K562 (cell line): Measurements from ENCODE around the gene HBM. TPM values are rescaled to one million over a fixed set of nuclear protein-coding genes. Genes with fewer than 3 reads are reported as not detected.
"Not testable (repeated sequence)": the region's sequence is repeated elsewhere in the genome, so short reads cannot be mapped to it uniquely, and the experiment has no call there.

Experiments used
- ATAC-seq: fragments of 200-7000 bp; cut with Tn5 transposase; 3 replicates; pipeline ENCODE4 v1.9.1; 2020; ENCODE audit warnings: moderate library complexity
- BruUV-seq: library from RNA; stranded (reverse); fragments of 400-500 nt; replicated peaks from 2 replicates; lab custom pipeline; 2021; lab: Mats Ljungman, UMichigan
- CTCF ChIA-PET: fragments of 300-600 bp; formaldehyde crosslinking; extraction: SDS; loops from one replicate; lab custom pipeline; 2021; ENCODE audit warnings: low intra/inter-chr PET ratio; lab: Yijun Ruan, JAX
- POLR2A ChIA-PET: fragments of 300-600, 350-650 bp; sonication (Branson Sonifier 250); formaldehyde crosslinking; extraction: SDS; loops from one replicate; lab custom pipeline; 2021; ENCODE audit warnings: antibody characterized with exemption, inconsistent platforms; lab: Yijun Ruan, JAX
- DNase-seq, 4 experiments: peaks; one replicate each; pipeline versions ENCODE4 v3.0.0 to v3.0.0-alpha.2; 2011 to 2018; ENCODE audit warnings: low spot score in 3 of 4, mixed read lengths in 3 of 4; ENCODE audit errors: extremely low read depth in 1 of 4
- FAIRE-seq: peaks from 2 replicates; lab custom pipeline; 2011; peaks lifted over from hg19 to GRCh38; lab: Jason Lieb, UNC
- H2AFZ ChIP-seq: 2 replicates; pipeline ENCODE4 v1.6.0; 2011; ENCODE audit warnings: low read depth, low read length, control low read depth, inconsistent platforms
- H3K27ac ChIP-seq: fragments of 200-600 bp; 3 replicates; pipeline ENCODE4 v1.8.0; 2011; ENCODE audit warnings: low read depth, mild to moderate bottlenecking, control low read depth, inconsistent platforms, low read length, moderate library complexity, mixed read lengths; ENCODE audit errors: extremely low read depth
- H3K27me3 ChIP-seq, 2 experiments: fragments of 300-600 bp in 1 of 2; 2 replicates in 1 of 2; 3 replicates in 1 of 2; pipeline versions ENCODE4 v1.6.0 to v1.8.0; 2011; ENCODE audit warnings: inconsistent platforms in 2 of 2, low read length in 2 of 2, mild to moderate bottlenecking in 1 of 2, mixed read lengths in 1 of 2, moderate library complexity in 1 of 2; ENCODE audit not compliant: control insufficient read depth in 2 of 2, insufficient read depth in 2 of 2
- H3K36me3 ChIP-seq: fragments of 300-600 bp; 3 replicates; pipeline ENCODE4 v1.8.0; 2011; ENCODE audit warnings: mild to moderate bottlenecking, low read length, inconsistent platforms; ENCODE audit not compliant: control insufficient read depth, insufficient read depth
- H3K4me1 ChIP-seq, 2 experiments: fragments of 200-600 bp in 1 of 2; replicated peaks in 1 of 2; 2 replicates in 1 of 2; 3 replicates in 1 of 2; pipeline versions ENCODE4 v1.5.1 to v1.8.0; 2011; ENCODE audit warnings: inconsistent platforms in 2 of 2, low read length in 2 of 2, mild to moderate bottlenecking in 1 of 2, mixed read lengths in 1 of 2, moderate library complexity in 1 of 2; ENCODE audit not compliant: control insufficient read depth in 2 of 2, insufficient read depth in 2 of 2
- H3K4me2 ChIP-seq: 2 replicates; pipeline ENCODE4 v1.6.1; 2011; ENCODE audit warnings: low read length, control low read depth, inconsistent platforms, mixed read lengths; ENCODE audit not compliant: insufficient read depth
- H3K4me3 ChIP-seq: fragments of 200-600 bp; sonication (generic), shearing (Covaris generic); 2 replicates; pipeline ENCODE4 v1.5.1; 2016; ENCODE audit warnings: control low read depth, inconsistent platforms
- H3K79me2 ChIP-seq: fragments of 200-600 bp; 3 replicates; pipeline ENCODE4 v1.8.0; 2011; ENCODE audit warnings: low read length, inconsistent platforms; ENCODE audit not compliant: control insufficient read depth, insufficient read depth
- H3K9ac ChIP-seq, 2 experiments: 2 replicates each; pipeline versions ENCODE4 v1.6.0 to v1.6.1; 2011; ENCODE audit warnings: low read depth in 2 of 2, low read length in 2 of 2, control low read depth in 1 of 2, inconsistent platforms in 1 of 2, mild to moderate bottlenecking in 1 of 2, mixed read lengths in 1 of 2; ENCODE audit not compliant: insufficient read depth in 1 of 2
- H3K9me1 ChIP-seq: one replicate; pipeline ENCODE4 v1.6.0; 2011; ENCODE audit warnings: inconsistent platforms, mild to moderate bottlenecking, low read length, moderate library complexity; ENCODE audit not compliant: control insufficient read depth, insufficient read depth
- H3K9me3 ChIP-seq: replicated peaks from 2 replicates; pipeline ENCODE4 v1.5.1; 2011; ENCODE audit warnings: low read depth, low read length, inconsistent platforms; ENCODE audit not compliant: control insufficient read depth, insufficient read depth
- H4K20me1 ChIP-seq: replicated peaks from 2 replicates; pipeline ENCODE4 v1.6.1; 2011; ENCODE audit warnings: low read length, inconsistent platforms, mixed read lengths; ENCODE audit not compliant: control insufficient read depth, insufficient read depth
- E2F6 ChIP-seq, 2 experiments: IDR thresholded peaks; 2 replicates each; pipeline ENCODE4 v1.6.1; 2011; ENCODE audit warnings: borderline replicate concordance in 1 of 2, control low read depth in 1 of 2, low read depth in 1 of 2, low read length in 1 of 2, mild to moderate bottlenecking in 1 of 2, mixed read lengths in 1 of 2, moderate library complexity in 1 of 2; ENCODE audit not compliant: insufficient read depth in 1 of 2, insufficient read length in 1 of 2, poor library complexity in 1 of 2, severe bottlenecking in 1 of 2; ENCODE audit errors: extremely low read depth in 1 of 2
- MAX ChIP-seq: sonication (generic); formaldehyde crosslinking; IDR thresholded peaks from 2 replicates; pipeline ENCODE4 v1.9.0; 2022; ENCODE audit warnings: mild to moderate bottlenecking, missing genetic modification reagents
- PKNOX1 ChIP-seq: fragments of 450-650 bp; IDR thresholded peaks from 2 replicates; pipeline ENCODE4 v1.6.1; 2016
- TFAP4 ChIP-seq: sonication (generic); formaldehyde crosslinking; IDR thresholded peaks from 2 replicates; pipeline ENCODE4 v1.8.0; 2022; ENCODE audit warnings: missing genetic modification reagents, mild to moderate bottlenecking, moderate library complexity, borderline replicate concordance
- WGBS: fragments of 100-300 bp; shearing (Covaris generic); methylation state at CpG from one replicate; pipeline ENCODE4 v1.1.6; 2016; ENCODE audit warnings: low coverage, mixed read lengths; ENCODE audit not compliant: insufficient coverage; ENCODE audit errors: missing lambda C conversion rate; 5-methylcytosine and 5-hydroxymethylcytosine counted together
- in situ Hi-C: fragments of 300-500 bp; cut with MboI; formaldehyde crosslinking; loops from 4 replicates; pipeline ENCODE4 v1.15.0; 2018; ENCODE audit warnings: inconsistent platforms, mixed read lengths
- intact Hi-C: fragments of 100-400 bp; cut with micrococcal nuclease; formaldehyde crosslinking; loops from 2 replicates; pipeline ENCODE4 v1.14.2; 2022
- polyA plus RNA-seq, 8 experiments: library from polyadenylated mRNA; depleted of rRNA in 4 of 8; stranded (reverse) in 5 of 8; unstranded in 3 of 8; fragments of >200 nt; fragmentation: Nextera tagmentation in 2 of 8; fragmentation: Illumina TruSeq in 1 of 8; extraction: Ambion mirVana in 2 of 8; extraction: Trizol in 1 of 8; gene quantifications; 2 replicates each; pipeline versions ENCODE4 v1.2.1 to v1.2.3, GENCODE V29; 2011 to 2014; ENCODE audit warnings: inconsistent platforms in 1 of 8, missing spikeins in 1 of 8
- total RNA-seq, 7 experiments: library from RNA; depleted of rRNA in 6 of 7; stranded (reverse); fragments of >200 nt in 6 of 7; fragmentation: Illumina TruSeq in 2 of 7; extraction: Trizol in 2 of 7; gene quantifications; 2 replicates each; pipeline versions ENCODE4 v1.2.1 to v1.2.3, GENCODE V29; 2011 to 2021; ENCODE audit warnings: low replicate concordance in 1 of 7

The HBM gene
- total and polyA plus RNA-seq, 9 of the 15 experiments (the other 6 are each of a cell fraction or from before 2014, with no cell fraction given): not detected

- H2AFZ ChIP-seq, H3K9me1 ChIP-seq, FAIRE-seq, H3K27me3 ChIP-seq, H3K9me3 ChIP-seq, CTCF ChIA-PET, DNase-seq, H3K4me3 ChIP-seq, H4K20me1 ChIP-seq, H3K27ac ChIP-seq, intact Hi-C loops, POLR2A ChIA-PET, BruUV-seq, in situ Hi-C loops: not testable (repeated sequence)
- H3K4me2 ChIP-seq: peak overlapping the region; percentile 37; the same call in 1 of the 2 replicates
- peaks cover 18% of the 10 kb centered on the region; the same call in 2 of the 3 replicates for H3K36me3 ChIP-seq
- TF ChIP-seq MAX (CRISPR knock-in tag): 0 out of 2 replicates have a peak, but pooled peaks have one; percentile 26
- TF ChIP-seq PKNOX1: peak; percentile 51; the same call in 1 of the 2 replicates
- peak; percentile 23; the same call in 1 of the 2 replicates for TF ChIP-seq TFAP4 (CRISPR knock-in tag)
- TF ChIP-seq E2F6 (IDR thresholded peaks at IDR 0.05; ENCODE audit: borderline replicate concordance in 1 of 2, extremely low read depth in 1 of 2, insufficient read depth in 1 of 2, insufficient read length in 1 of 2, low read depth in 1 of 2, low read length in 1 of 2, poor library complexity in 1 of 2, severe bottlenecking in 1 of 2): peak in 1 of 2 experiments; percentile 4
- WGBS: 1% methylated on average over 13 of the region's 39 CpGs
- peaks cover 43% of the 10 kb centered on the region for H3K79me2 ChIP-seq
- peaks cover 23 to 52% of the 10 kb centered on the region in 2 experiments; a peak in 4 of 5 replicates for H3K4me1 ChIP-seq
- peak; percentile 4; the same call in 1 of the 3 replicates for ATAC-seq
- peak overlapping the region in 1 of 2 experiments; percentile 65; a peak in 1 of 4 replicates for H3K9ac ChIP-seq
These were observed 10.2 kb downstream of the HBM start for GRCh38 chr16:176006-176405.
